ENCODE measurements around the gene DBNL. TPM values are rescaled to one million over a fixed set of nuclear protein-coding genes. Genes with fewer than 3 reads are reported as not detected.

Gene DBNL
- total and polyA plus RNA-seq, 2 donors (not counting 1 experiment from before 2014, with no cell fraction given): 335 to 386 TPM

DNA sequence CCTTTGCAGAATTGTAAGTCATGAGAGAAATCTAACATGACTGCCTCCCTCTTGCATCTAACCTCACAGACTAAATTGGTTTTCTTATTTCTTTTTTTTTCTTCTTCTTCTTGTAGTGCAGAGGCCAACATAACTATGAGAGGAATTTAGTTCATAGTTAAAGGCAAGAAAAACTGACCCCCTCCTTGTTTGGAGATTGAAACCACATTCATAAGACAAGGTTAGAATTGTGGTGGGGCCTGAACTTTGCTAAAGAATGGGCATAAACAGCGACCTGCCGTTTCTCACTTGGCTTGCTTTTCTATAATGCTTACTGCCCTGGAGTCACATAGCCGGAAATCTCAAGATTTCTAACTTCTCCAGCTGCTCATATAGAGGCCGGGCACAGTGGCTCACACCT lies 40.2 kb downstream of the DBNL start:
- CTCF ChIA-PET: interaction anchor here (0.9 to 1.6 kb wide), 2 partner anchors 13 to 20 kb away, joined by 3 to 6 read pairs; no protein-coding TSS in a partner anchor
- ATAC-seq (ENCODE audit: low read depth) (no peak), DNase-seq (no peak)
- H3K36me3 ChIP-seq (replicated peaks in 1 of 2; ENCODE audit: control extremely low read depth in 1 of 2, control insufficient read depth in 1 of 2, extremely low read depth in 1 of 2, insufficient read depth in 2 of 2, low read length in 1 of 2): peaks cover 0 to 14% of the 10 kb centered on the region in 2 experiments
- H3K27ac ChIP-seq (ENCODE audit: low read length in 2 of 2): no peak overlapping the region
- no peak overlapping the region for H3K4me2 ChIP-seq (replicated peaks; ENCODE audit: low read depth, low read length, poor library complexity, severe bottlenecking)
- no peak overlapping the region for H2AFZ ChIP-seq (ENCODE audit: insufficient read depth, low read depth, low read length, poor library complexity, severe bottlenecking)
- no peak overlapping the region for H3K27ac Mint-ChIP-seq
- H3K9ac ChIP-seq (ENCODE audit: low read length): no peak overlapping the region
- POLR2A ChIA-PET: interaction anchor here (1.3 kb wide), 1 partner anchor 11 kb away, joined by 4 read pairs; no protein-coding TSS in a partner anchor
- intact Hi-C loops (cut with micrococcal nuclease): no loop called here
- no peak overlapping the region for H3K4me3 ChIP-seq (ENCODE audit: control extremely low read depth in 1 of 5, extremely low read depth in 1 of 5, insufficient read depth in 1 of 5, low read depth in 2 of 5, low read length in 4 of 5)
- no peaks in the 10 kb centered on the region for H3K27me3 ChIP-seq (replicated peaks in 1 of 4; ENCODE audit: control extremely low read depth in 1 of 4, control insufficient read depth in 3 of 4, insufficient read depth in 4 of 4, low read length in 3 of 4)
- H3K4me3 Mint-ChIP-seq: peak overlapping the region; percentile 76
- peaks cover 19 to 23% of the 10 kb centered on the region in 2 donors for H3K4me1 ChIP-seq (ENCODE audit: control insufficient read depth in 2 of 2, insufficient read depth in 2 of 2, low read length in 2 of 2)
- peaks cover 24% of the 10 kb centered on the region for H3K4me1 Mint-ChIP-seq
- no peaks in the 10 kb centered on the region for H3K9me3 ChIP-seq (ENCODE audit: control extremely low read depth in 1 of 3, control insufficient read depth in 2 of 3, insufficient read depth in 1 of 3, low read length in 2 of 3)
- H3K27me3 Mint-ChIP-seq: no peaks in the 10 kb centered on the region
- no peaks in the 10 kb centered on the region for H3K9me3 Mint-ChIP-seq (ENCODE audit: insufficient read depth)
- H3K79me2 ChIP-seq (ENCODE audit: control insufficient read depth, insufficient read depth, low read length): peaks cover 23% of the 10 kb centered on the region
- 78% methylated on average over 4 of the region's 4 CpGs for WGBS (ENCODE audit: insufficient coverage)
- H4K20me1 ChIP-seq (ENCODE audit: control insufficient read depth, insufficient read depth, low read length, poor library complexity, severe bottlenecking): peaks cover 6% of the 10 kb centered on the region
- no peak for TF ChIP-seq EZH2 (IDR thresholded peaks at IDR 0.05; ENCODE audit: borderline replicate concordance, insufficient read depth, low read depth, low read length, poor library complexity, severe bottlenecking)
- TF ChIP-seq, protein P1, sequence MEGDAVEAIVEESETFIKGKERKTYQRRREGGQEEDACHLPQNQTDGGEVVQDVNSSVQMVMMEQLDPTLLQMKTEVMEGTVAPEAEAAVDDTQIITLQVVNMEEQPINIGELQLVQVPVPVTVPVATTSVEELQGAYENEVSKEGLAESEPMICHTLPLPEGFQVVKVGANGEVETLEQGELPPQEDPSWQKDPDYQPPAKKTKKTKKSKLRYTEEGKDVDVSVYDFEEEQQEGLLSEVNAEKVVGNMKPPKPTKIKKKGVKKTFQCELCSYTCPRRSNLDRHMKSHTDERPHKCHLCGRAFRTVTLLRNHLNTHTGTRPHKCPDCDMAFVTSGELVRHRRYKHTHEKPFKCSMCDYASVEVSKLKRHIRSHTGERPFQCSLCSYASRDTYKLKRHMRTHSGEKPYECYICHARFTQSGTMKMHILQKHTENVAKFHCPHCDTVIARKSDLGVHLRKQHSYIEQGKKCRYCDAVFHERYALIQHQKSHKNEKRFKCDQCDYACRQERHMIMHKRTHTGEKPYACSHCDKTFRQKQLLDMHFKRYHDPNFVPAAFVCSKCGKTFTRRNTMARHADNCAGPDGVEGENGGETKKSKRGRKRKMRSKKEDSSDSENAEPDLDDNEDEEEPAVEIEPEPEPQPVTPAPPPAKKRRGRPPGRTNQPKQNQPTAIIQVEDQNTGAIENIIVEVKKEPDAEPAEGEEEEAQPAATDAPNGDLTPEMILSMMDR (IDR thresholded peaks at IDR 0.05): no peak

DNA sequence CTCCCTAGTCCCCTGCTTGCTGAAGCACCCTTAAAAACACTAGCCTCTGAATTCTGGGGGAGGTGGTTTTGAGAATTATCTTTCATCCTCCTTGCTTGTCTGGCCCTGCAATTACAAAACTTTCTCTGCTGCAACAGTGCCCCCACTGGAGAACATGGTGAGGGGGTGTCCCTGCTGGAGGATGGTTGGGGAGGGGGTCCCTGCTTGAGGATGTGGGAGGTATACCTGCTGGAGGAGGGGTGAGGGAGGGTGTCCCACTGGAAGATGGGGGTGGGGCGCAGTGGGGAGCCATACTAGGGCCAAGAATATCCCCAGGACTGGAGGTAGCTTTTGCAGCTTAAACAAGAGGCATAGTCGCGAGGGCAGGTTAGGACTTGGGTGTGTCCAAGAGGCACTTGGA lies 41.0 kb downstream of the DBNL start:
- Mint-ChIP-seq H3K4me1 (peaks cover 17% of the 10 kb centered on the region), H3K27ac (no peak overlapping the region), H3K27me3 (no peaks in the 10 kb centered on the region), H3K9me3 (ENCODE audit: insufficient read depth) (no peaks in the 10 kb centered on the region), H3K4me3 (no peak overlapping the region)
- Histone ChIP-seq H3K4me1 (ENCODE audit: control insufficient read depth in 2 of 2, insufficient read depth in 2 of 2, low read length in 2 of 2) (peaks cover 10 to 14% of the 10 kb centered on the region in 2 donors), H3K4me2 (replicated peaks; ENCODE audit: low read depth, low read length, poor library complexity, severe bottlenecking) (no peak overlapping the region), H3K36me3 (replicated peaks in 1 of 2; ENCODE audit: control extremely low read depth in 1 of 2, control insufficient read depth in 1 of 2, extremely low read depth in 1 of 2, insufficient read depth in 2 of 2, low read length in 1 of 2) (peaks cover 0 to 5% of the 10 kb centered on the region in 2 experiments), H2AFZ (ENCODE audit: insufficient read depth, low read depth, low read length, poor library complexity, severe bottlenecking) (no peak overlapping the region), H3K9me3 (ENCODE audit: control extremely low read depth in 1 of 3, control insufficient read depth in 2 of 3, insufficient read depth in 1 of 3, low read length in 2 of 3) (no peaks in the 10 kb centered on the region), H3K9ac (ENCODE audit: low read length) (no peak overlapping the region), H3K27ac (ENCODE audit: low read length in 2 of 2) (no peak overlapping the region), H4K20me1 (ENCODE audit: control insufficient read depth, insufficient read depth, low read length, poor library complexity, severe bottlenecking) (peaks cover 6% of the 10 kb centered on the region), H3K79me2 (ENCODE audit: control insufficient read depth, insufficient read depth, low read length) (peaks cover 14% of the 10 kb centered on the region), H3K4me3 (ENCODE audit: control extremely low read depth in 1 of 5, extremely low read depth in 1 of 5, insufficient read depth in 1 of 5, low read depth in 2 of 5, low read length in 4 of 5) (no peak overlapping the region), H3K27me3 (replicated peaks in 1 of 4; ENCODE audit: control extremely low read depth in 1 of 4, control insufficient read depth in 3 of 4, insufficient read depth in 4 of 4, low read length in 3 of 4) (no peaks in the 10 kb centered on the region)
- intact Hi-C loops (cut with micrococcal nuclease): no loop called here
- ATAC-seq (ENCODE audit: low read depth): no peak
- TF ChIP-seq EZH2 (IDR thresholded peaks at IDR 0.05; ENCODE audit: borderline replicate concordance, insufficient read depth, low read depth, low read length, poor library complexity, severe bottlenecking): no peak
- TF ChIP-seq, protein P1 (IDR thresholded peaks at IDR 0.05): no peak
- no peak for DNase-seq
- 97% methylated on average over 3 of the region's 3 CpGs for WGBS (ENCODE audit: insufficient coverage)
- CTCF ChIA-PET: interaction anchor here (0.9 to 1.0 kb wide), 2 partner anchors 12 to 38 kb away, joined by 3 read pairs; partner anchors contain the start of gene POLD2
- POLR2A ChIA-PET: no interaction called here
